OCI-LY3 (cell line): Measurements from ENCODE around the gene ASPSCR1.

Experiments
- H2AFZ ChIP-seq: fragments of 200-600, 300-600 bp; shearing (Covaris generic); 2 replicates; pipeline ENCODE4 v1.6.0; 2014; ENCODE audit warnings: antibody characterized with exemption, low read depth, low read length
- H3K27ac ChIP-seq: fragments of 200-600, 300-600 bp; sonication (generic); 2 replicates; pipeline ENCODE4 v1.5.1; 2014; ENCODE audit warnings: mild to moderate bottlenecking, low read length, moderate library complexity, mixed read lengths
- H3K27me3 ChIP-seq: fragments of 200-600, 300-600 bp; sonication (generic); 2 replicates; pipeline ENCODE4 v1.6.1; 2014; ENCODE audit warnings: low read depth, low read length, mixed read lengths
- H3K36me3 ChIP-seq: fragments of 200-600, 300-600 bp; sonication (generic); replicated peaks from 2 replicates; pipeline ENCODE3; 2014; ENCODE audit warnings: low read depth, low read length, mixed read lengths
- H3K4me1 ChIP-seq: fragments of 300-600, 200-600 bp; sonication (generic); 2 replicates; pipeline ENCODE4 v1.6.1; 2014; ENCODE audit warnings: low read length, mixed read lengths
- H3K4me2 ChIP-seq: fragments of 200-600, 300-600 bp; sonication (generic); 2 replicates; pipeline ENCODE4 v1.6.1; 2014; ENCODE audit warnings: low read length, mixed read lengths
- H3K4me3 ChIP-seq: fragments of 300-600, 200-600 bp; sonication (generic); 2 replicates; pipeline ENCODE4 v1.5.1; 2014; ENCODE audit warnings: antibody characterized with exemption, mild to moderate bottlenecking, low read length, moderate library complexity
- H3K79me2 ChIP-seq: fragments of 300-600, 200-600 bp; shearing (Covaris generic); 2 replicates; pipeline ENCODE4 v1.6.1; 2014; ENCODE audit warnings: mild to moderate bottlenecking, low read length, mixed read lengths
- H3K9ac ChIP-seq: fragments of 300-600, 200-600 bp; shearing (Covaris generic); 2 replicates; pipeline ENCODE4 v1.6.0; 2014; ENCODE audit warnings: mild to moderate bottlenecking, low read length, moderate library complexity
- H3K9me3 ChIP-seq: fragments of 200-600, 300-600 bp; shearing (Covaris generic); 2 replicates; pipeline ENCODE4 v1.6.1; 2014; ENCODE audit warnings: low read length, mixed read lengths; ENCODE audit not compliant: insufficient read depth
- H4K20me1 ChIP-seq: fragments of 200-600, 300-600 bp; sonication (generic); 2 replicates; pipeline ENCODE4 v1.6.1; 2016; ENCODE audit warnings: low read length, mixed read lengths; ENCODE audit not compliant: insufficient read depth
- EZH2phosphoT487 ChIP-seq: fragments of 200-600 bp; shearing (Covaris generic); IDR thresholded peaks from 2 replicates; pipeline ENCODE4 v1.6.1; 2018; ENCODE audit warnings: antibody characterized with exemption, mixed run types, low read depth
- TF ChIP-seq, protein P1 (sequence below): fragments of 200-600, 300-600 bp; sonication (generic); IDR thresholded peaks from 2 replicates; pipeline ENCODE4 v1.5.1; 2014; ENCODE audit warnings: antibody characterized with exemption, low read length, low read depth

The ASPSCR1 gene

DNA sequence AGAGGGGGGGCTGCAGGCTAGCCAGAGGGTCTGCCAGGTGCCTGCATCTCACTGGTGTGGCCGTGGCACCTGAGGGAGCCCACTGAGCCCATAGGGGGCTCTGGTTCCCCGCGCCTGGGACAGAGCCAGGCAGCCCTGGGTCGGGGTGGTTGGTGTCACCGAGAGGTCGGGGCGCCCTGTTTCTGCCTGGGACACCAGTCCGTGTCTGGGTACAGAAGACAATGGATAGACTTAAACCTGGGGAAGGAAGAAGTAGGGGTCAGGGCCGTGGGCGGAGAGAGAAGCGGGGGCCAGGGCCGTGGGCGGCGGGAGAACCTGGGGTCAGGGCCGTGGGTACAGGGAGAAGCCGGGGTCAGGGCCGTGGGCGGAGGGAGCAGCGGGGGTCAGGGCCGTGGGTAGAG, 71.1 kb downstream of the ASPSCR1 start:
- Histone ChIP-seq H3K4me1 (peaks cover 13% of the 10 kb centered on the region), H3K9me3 (no peaks in the 10 kb centered on the region), H4K20me1 (peaks cover 7% of the 10 kb centered on the region; the same call in 1 of the 2 replicates), H3K4me3 (no peak overlapping the region), H3K36me3 (no peaks in the 10 kb centered on the region), H3K79me2 (peaks cover 18% of the 10 kb centered on the region), H3K4me2 (no peak overlapping the region), H3K27ac (no peak overlapping the region), H3K27me3 (no peaks in the 10 kb centered on the region), H3K9ac (no peak overlapping the region), H2AFZ (no peak overlapping the region)
- TF ChIP-seq, protein P1, sequence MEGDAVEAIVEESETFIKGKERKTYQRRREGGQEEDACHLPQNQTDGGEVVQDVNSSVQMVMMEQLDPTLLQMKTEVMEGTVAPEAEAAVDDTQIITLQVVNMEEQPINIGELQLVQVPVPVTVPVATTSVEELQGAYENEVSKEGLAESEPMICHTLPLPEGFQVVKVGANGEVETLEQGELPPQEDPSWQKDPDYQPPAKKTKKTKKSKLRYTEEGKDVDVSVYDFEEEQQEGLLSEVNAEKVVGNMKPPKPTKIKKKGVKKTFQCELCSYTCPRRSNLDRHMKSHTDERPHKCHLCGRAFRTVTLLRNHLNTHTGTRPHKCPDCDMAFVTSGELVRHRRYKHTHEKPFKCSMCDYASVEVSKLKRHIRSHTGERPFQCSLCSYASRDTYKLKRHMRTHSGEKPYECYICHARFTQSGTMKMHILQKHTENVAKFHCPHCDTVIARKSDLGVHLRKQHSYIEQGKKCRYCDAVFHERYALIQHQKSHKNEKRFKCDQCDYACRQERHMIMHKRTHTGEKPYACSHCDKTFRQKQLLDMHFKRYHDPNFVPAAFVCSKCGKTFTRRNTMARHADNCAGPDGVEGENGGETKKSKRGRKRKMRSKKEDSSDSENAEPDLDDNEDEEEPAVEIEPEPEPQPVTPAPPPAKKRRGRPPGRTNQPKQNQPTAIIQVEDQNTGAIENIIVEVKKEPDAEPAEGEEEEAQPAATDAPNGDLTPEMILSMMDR, result no peak
- no peak for TF ChIP-seq EZH2phosphoT487

DNA sequence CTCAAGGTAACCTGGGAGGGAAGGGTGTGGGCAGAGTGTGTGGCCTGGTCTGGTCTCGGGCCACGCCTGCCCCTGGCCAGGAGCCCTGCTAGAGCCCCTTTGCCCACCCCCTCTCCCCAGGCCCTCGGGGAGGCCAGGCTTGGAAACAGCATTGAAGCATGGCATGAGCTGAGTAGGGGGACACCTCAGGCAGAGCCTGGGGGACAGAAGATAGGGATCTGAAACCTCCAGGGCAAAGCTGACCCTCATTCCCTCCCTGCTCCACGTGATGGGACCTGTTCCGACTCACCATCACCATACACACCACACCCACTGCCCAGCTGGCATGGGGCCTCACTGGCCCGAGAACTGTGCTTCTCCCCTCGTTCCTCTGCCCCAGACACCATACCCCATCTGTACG, 71.7 kb downstream of the ASPSCR1 start:
- TF ChIP-seq, protein P1, result no peak
- TF ChIP-seq EZH2phosphoT487, result no peak
- H3K27ac ChIP-seq, result no peak overlapping the region
- H2AFZ ChIP-seq, result no peak overlapping the region
- H3K27me3 ChIP-seq, result no peaks in the 10 kb centered on the region
- H3K4me2 ChIP-seq, result no peak overlapping the region
- no peak overlapping the region for H3K9ac ChIP-seq
- peaks cover 13% of the 10 kb centered on the region for H3K4me1 ChIP-seq
- H4K20me1 ChIP-seq, result peaks cover 7% of the 10 kb centered on the region; the same call in 1 of the 2 replicates
- no peaks in the 10 kb centered on the region for H3K36me3 ChIP-seq
- H3K79me2 ChIP-seq, result peaks cover 18% of the 10 kb centered on the region
- H3K9me3 ChIP-seq, result no peaks in the 10 kb centered on the region
- H3K4me3 ChIP-seq, result no peak overlapping the region

DNA sequence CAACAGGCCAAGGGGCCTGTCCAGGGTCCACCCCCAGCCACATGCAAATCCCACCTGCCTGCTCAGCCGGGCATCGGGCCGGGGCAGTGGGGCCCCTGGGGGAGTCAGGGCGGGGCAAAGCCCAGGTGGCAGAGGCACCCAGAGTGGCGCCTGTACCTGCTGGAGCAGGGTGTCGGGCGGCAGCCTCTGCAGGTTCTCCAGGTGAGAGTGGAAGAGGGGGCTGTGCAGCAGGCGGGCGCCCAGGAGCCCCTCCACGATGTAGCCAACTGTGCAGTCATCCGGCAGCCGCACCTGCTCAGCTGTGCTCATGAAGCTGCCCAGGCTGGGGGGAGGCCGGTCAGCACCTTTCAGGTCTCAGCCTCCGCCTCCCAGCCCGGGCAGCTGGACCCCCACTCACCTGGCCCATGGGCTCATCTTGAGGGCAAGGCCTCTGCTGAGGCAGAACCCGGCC, 72.1 kb downstream of the ASPSCR1 start:
- TF ChIP-seq, protein P1, result no peak
- TF ChIP-seq EZH2phosphoT487, result no peak
- no peaks in the 10 kb centered on the region for H3K36me3 ChIP-seq
- H2AFZ ChIP-seq, result no peak overlapping the region
- H3K9me3 ChIP-seq, result no peaks in the 10 kb centered on the region
- H3K4me2 ChIP-seq, result no peak overlapping the region
- H3K27me3 ChIP-seq, result no peaks in the 10 kb centered on the region
- no peak overlapping the region for H3K27ac ChIP-seq
- no peak overlapping the region for H3K9ac ChIP-seq
- peaks cover 7% of the 10 kb centered on the region; the same call in 1 of the 2 replicates for H4K20me1 ChIP-seq
- H3K4me3 ChIP-seq, result no peak overlapping the region
- H3K4me1 ChIP-seq, result peaks cover 13% of the 10 kb centered on the region
- peaks cover 18% of the 10 kb centered on the region for H3K79me2 ChIP-seq

DNA sequence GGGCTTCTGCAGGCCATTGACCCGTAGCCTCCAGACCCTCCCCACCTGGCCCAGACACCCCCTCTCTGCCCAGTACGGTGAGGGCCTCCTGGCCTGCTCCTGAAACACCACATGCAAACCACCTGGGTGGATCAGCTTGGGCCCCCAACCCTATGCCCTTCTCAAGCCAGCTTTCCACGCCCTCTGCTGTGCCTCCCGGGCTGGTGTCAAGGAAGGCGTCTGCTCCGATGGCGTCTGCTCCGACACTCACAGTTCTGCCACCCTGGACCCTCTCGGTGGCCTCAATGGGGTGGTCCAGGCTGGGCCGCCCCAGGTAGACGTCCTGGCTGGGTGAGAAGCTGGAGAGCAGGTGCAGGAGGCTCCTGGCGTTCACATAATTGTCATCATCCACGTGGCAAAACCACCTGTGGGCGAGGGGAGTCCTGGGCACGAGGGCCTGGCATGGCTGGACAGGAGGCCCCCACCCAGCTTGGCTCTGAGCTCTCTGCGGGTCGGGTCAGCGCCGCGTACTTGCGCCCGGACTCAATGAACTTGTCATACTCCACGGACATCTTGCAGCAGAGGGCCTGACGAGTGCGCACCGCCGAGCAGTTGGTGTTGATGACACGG, 72.8 kb downstream of the ASPSCR1 start:
- no peaks in the 10 kb centered on the region for H3K9me3 ChIP-seq
- peak overlapping the region; percentile 88; the same call in 1 of the 2 replicates for H3K4me2 ChIP-seq
- H3K9ac ChIP-seq, result no peak overlapping the region
- peaks cover 18% of the 10 kb centered on the region for H3K79me2 ChIP-seq
- H4K20me1 ChIP-seq, result peaks cover 7% of the 10 kb centered on the region; the same call in 1 of the 2 replicates
- H3K27ac ChIP-seq, result no peak overlapping the region
- H2AFZ ChIP-seq, result no peak overlapping the region
- TF ChIP-seq, protein P1, result no peak
- TF ChIP-seq EZH2phosphoT487, result no peak
- no peak overlapping the region for H3K4me3 ChIP-seq
- no peaks in the 10 kb centered on the region for H3K27me3 ChIP-seq
- H3K36me3 ChIP-seq, result peaks cover 5% of the 10 kb centered on the region
- peaks cover 13% of the 10 kb centered on the region for H3K4me1 ChIP-seq
